ENCODE results near the gene XIRP2. TPM values are rescaled to one million over a fixed set of nuclear protein-coding genes. Genes with fewer than 3 reads are reported as not detected.

XIRP2 gene
- total and polyA plus RNA-seq, 2 of the 8 experiments (the other 6 are each of a cell fraction or from before 2014, with no cell fraction given): 0.11 TPM; not detected in 1

DNA sequence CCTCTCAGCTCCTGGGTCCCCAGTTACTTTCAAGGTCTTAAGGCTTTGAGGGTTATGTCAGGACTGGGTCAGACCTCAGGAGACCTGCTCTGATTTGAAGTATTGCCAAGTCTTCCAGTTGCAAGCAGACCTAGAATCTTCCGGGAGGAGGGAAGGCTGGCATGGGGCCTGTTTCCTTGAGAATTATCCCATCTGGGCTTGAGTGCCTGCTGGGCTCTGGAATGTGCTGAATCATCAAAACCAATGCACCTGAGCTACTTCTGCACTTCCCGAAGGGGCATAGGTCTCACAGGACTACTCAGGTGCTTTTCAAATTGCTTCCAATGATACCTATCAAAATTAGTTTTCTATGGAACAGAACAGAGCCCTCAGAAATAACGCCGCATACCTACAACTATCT, 327.3 kb downstream of the XIRP2 start:
- Histone ChIP-seq H3K79me1 (ENCODE audit: low read depth, low read length) (no peaks in the 10 kb centered on the region), H3K23me2 (ENCODE audit: low read depth, low read length) (no peaks in the 10 kb centered on the region), H3K18ac (ENCODE audit: extremely low read depth, low read length) (no peak overlapping the region), H3K36me3 (ENCODE audit: control insufficient read depth in 2 of 4, insufficient read depth in 4 of 4, low read length in 3 of 4) (no peaks in the 10 kb centered on the region), H3K79me2 (ENCODE audit: control insufficient read depth in 1 of 2, insufficient read depth in 2 of 2, low read length in 2 of 2) (no peaks in the 10 kb centered on the region), H4K5ac (ENCODE audit: insufficient read length, low read depth, low read length) (no peak overlapping the region), H2BK20ac (ENCODE audit: low read length) (no peak overlapping the region), H2AFZ (ENCODE audit: low read length) (no peak overlapping the region), H3K4me1 (replicated peaks in 1 of 4; ENCODE audit: control insufficient read depth in 3 of 4, insufficient read depth in 4 of 4, low read length in 3 of 4) (no peaks in the 10 kb centered on the region), H3K4me2 (ENCODE audit: insufficient read depth in 1 of 2, low read depth in 2 of 2, low read length in 2 of 2) (no peak overlapping the region; a peak in 1 of 4 replicates), H3K4ac (replicated peaks; ENCODE audit: insufficient read length, low read depth, low read length) (no peak overlapping the region), H2BK15ac (ENCODE audit: low read length) (no peak overlapping the region), H3K9me3 (ENCODE audit: insufficient read depth in 2 of 2, low read depth in 1 of 2, low read length in 1 of 2) (no peaks in the 10 kb centered on the region), H4K20me1 (replicated peaks in 1 of 2; ENCODE audit: control insufficient read depth in 1 of 2, insufficient read depth in 2 of 2, low read length in 2 of 2) (no peaks in the 10 kb centered on the region), H3K27ac (ENCODE audit: low read depth, low read length) (no peak overlapping the region), H3K9ac (replicated peaks in 1 of 4; ENCODE audit: extremely low read depth in 1 of 4, low read depth in 3 of 4, low read length in 3 of 4) (no peak overlapping the region), H3K14ac (ENCODE audit: insufficient read length) (no peak overlapping the region), H4K8ac (ENCODE audit: extremely low read depth, insufficient read depth, low read length) (no peak overlapping the region), H4K91ac (replicated peaks; ENCODE audit: insufficient read length, low read length) (no peak overlapping the region), H2BK5ac (ENCODE audit: low read depth, low read length) (no peak overlapping the region), H2AK5ac (ENCODE audit: low read depth, low read length) (no peak overlapping the region), H3K23ac (ENCODE audit: insufficient read length) (no peak overlapping the region), H3K56ac (replicated peaks; ENCODE audit: insufficient read length, low read depth, low read length) (no peak overlapping the region), H2BK120ac (replicated peaks; ENCODE audit: low read depth, low read length) (no peak overlapping the region), H3K27me3 (replicated peaks in 1 of 4; ENCODE audit: control insufficient read depth in 3 of 4, extremely low read depth in 1 of 4, insufficient read depth in 3 of 4, low read length in 3 of 4) (no peaks in the 10 kb centered on the region), H2BK12ac (ENCODE audit: low read depth, low read length) (no peak overlapping the region), H3K4me3 (ENCODE audit: extremely low read depth in 1 of 4, insufficient read depth in 2 of 4, low read depth in 3 of 4, low read length in 4 of 4) (no peak overlapping the region)
- CTCF ChIA-PET (ENCODE audit: partially characterized antibody): no interaction called here
- POLR2A ChIA-PET (ENCODE audit: partially characterized antibody): no interaction called here
- DNase-seq (ENCODE audit: low read depth in 1 of 2, low spot score in 2 of 2) (no peak), FAIRE-seq (no peak)
- WGBS, 2 experiments (ENCODE audit: extremely low coverage in 1 of 2, insufficient coverage in 1 of 2, insufficient read length in 1 of 2, insufficient replicate concordance in 2 of 2, low coverage in 1 of 2, low lambda C conversion rate in 2 of 2, missing lambda C conversion rate in 1 of 2): 84% methylated on average over 4 of the region's 4 CpGs; no CpG with 5 or more reads in 1 of the 2 experiments
- no peak for TF ChIP-seq ATF3 (IDR thresholded peaks at IDR 0.05; ENCODE audit: insufficient read depth, low read depth, low read length)
- peak; percentile 65 for TF ChIP-seq TEAD4 (IDR thresholded peaks at IDR 0.05; ENCODE audit: low read depth, low read length)
- peak; percentile 89 for TF ChIP-seq BACH1 (IDR thresholded peaks at IDR 0.05; ENCODE audit: low read length)
- peak; percentile 98 for TF ChIP-seq MAFK (IDR thresholded peaks at IDR 0.05; ENCODE audit: low read depth, low read length)
- TF ChIP-seq CBX8 (IDR thresholded peaks at IDR 0.05; ENCODE audit: borderline replicate concordance, low read depth, low read length): no peak
- no peak for TF ChIP-seq YY1 (IDR thresholded peaks at IDR 0.05; ENCODE audit: low read depth, low read length)
- TF ChIP-seq TCF12 (IDR thresholded peaks at IDR 0.05; ENCODE audit: low read depth, low read length): 0 out of 2 replicates have a peak, but pooled peaks have one; percentile 31
- TF ChIP-seq CEBPB (IDR thresholded peaks at IDR 0.05; ENCODE audit: low read depth, low read length): no peak
- no peak for TF ChIP-seq RNF2 (IDR thresholded peaks at IDR 0.05; ENCODE audit: borderline replicate concordance, low read depth, low read length, missing control alignments, poor library complexity, severe bottlenecking)
- no peak for TF ChIP-seq SAP30 (IDR thresholded peaks at IDR 0.05; ENCODE audit: insufficient read depth, insufficient replicate concordance, low read length)

Data from H1 (cell line).